Activated CD4-positive, alpha-beta T cell treated with anti-CD3 and anti-CD28 coated beads for 36 hours (primary cell): ENCODE data around the gene AMH. TPM values are rescaled to one million over a fixed set of nuclear protein-coding genes. Genes with fewer than 3 reads are reported as not detected.
"Not testable (repeated sequence)": the region's sequence is repeated elsewhere in the genome, so short reads cannot be mapped to it uniquely, and the experiment has no call there.

Source experiments
- ATAC-seq: fragments of 200-7000 bp; cut with Tn5 transposase; one replicate; pipeline ENCODE4 v1.10.0; 2021; ENCODE audit warnings: mild to moderate bottlenecking, moderate library complexity
- CTCF ChIA-PET: fragments of 350-600 bp; sonication (Branson Sonifier 250); formaldehyde crosslinking; loops from one replicate; lab custom pipeline; 2021; ENCODE audit warnings: antibody characterized with exemption; lab: Charles Lee
- POLR2A ChIA-PET: fragments of 350-600 bp; sonication (Branson Sonifier 250); formaldehyde crosslinking; loops from one replicate; lab custom pipeline; 2021; ENCODE audit warnings: antibody characterized with exemption, inconsistent platforms; lab: Charles Lee
- DNase-seq: peaks from one replicate; pipeline ENCODE4 v3.0.0-alpha.2; 2020
- H3K27ac Mint-ChIP-seq: one replicate; pipeline ENCODE4 v1.8.0; 2021; ENCODE audit warnings: mixed read lengths
- H3K27me3 Mint-ChIP-seq: one replicate; pipeline ENCODE4 v1.8.0; 2021; ENCODE audit warnings: mixed read lengths
- H3K36me3 Mint-ChIP-seq: one replicate; pipeline ENCODE4 v1.8.0; 2021; ENCODE audit warnings: low read depth, mixed read lengths
- H3K4me1 Mint-ChIP-seq: one replicate; pipeline ENCODE4 v1.8.0; 2021; ENCODE audit warnings: mixed read lengths
- H3K4me3 Mint-ChIP-seq: one replicate; pipeline ENCODE4 v1.8.0; 2021; ENCODE audit warnings: mild to moderate bottlenecking, moderate library complexity, mixed read lengths
- H3K9me3 Mint-ChIP-seq: one replicate; pipeline ENCODE4 v1.8.0; 2021; ENCODE audit warnings: low read depth, mixed read lengths
- intact Hi-C, 2 experiments: fragments of 100-400 bp; cut with DNase I in 1 of 2; cut with micrococcal nuclease in 1 of 2; formaldehyde crosslinking; loops; one replicate each; pipeline versions ENCODE4 v1.14.2 to v1.15.1; 2022 to 2024; cut with DNase I, micrococcal nuclease
- total RNA-seq, 2 experiments: library from RNA; stranded (reverse); gene quantifications; one replicate each; pipeline ENCODE4 v1.2.3, GENCODE V29; 2021

The AMH gene
- total RNA-seq: 1 to 10 TPM; 1.9 to 2.7 TPM

- H3K27ac Mint-ChIP-seq: no peak within 1 kb of the TSS
- CTCF ChIA-PET: interaction anchor here (0.6 to 0.8 kb wide), 2 partner anchors 14 to 89 kb away, joined by 3 to 4 read pairs; no protein-coding TSS in a partner anchor
- peaks cover 4% of the 10 kb centered on the region for H3K27me3 Mint-ChIP-seq
- peaks cover 15% of the 10 kb centered on the region for H3K36me3 Mint-ChIP-seq
- intact Hi-C loops: no loop called here
- ATAC-seq (peak; percentile 8), DNase-seq (no peak)
- POLR2A ChIA-PET: interaction anchor here (0.6 to 1.9 kb wide), 3 partner anchors 9 to 12 kb away, joined by 4 to 11 read pairs (median 5); no protein-coding TSS in a partner anchor
- H3K4me1 Mint-ChIP-seq: peaks cover 9% of the 10 kb centered on the region
- H3K4me3 Mint-ChIP-seq: no peak within 1 kb of the TSS
- H3K9me3 Mint-ChIP-seq: no peaks in the 10 kb centered on the region
Observed at GRCh38 chr19:2249010-2249866, at the start of gene AMH. Gene AMH (plus strand): TSS chr19:2249323. CDS start chr19:2249333, 10 bp downstream.

- H3K4me3 Mint-ChIP-seq: no peak overlapping the region
- H3K36me3 Mint-ChIP-seq: peaks cover 12% of the 10 kb centered on the region
- H3K27ac Mint-ChIP-seq: no peak overlapping the region
- CTCF ChIA-PET: interaction anchor here (0.6 kb wide), 1 partner anchor 54 kb away, joined by 3 read pairs; no protein-coding TSS in a partner anchor
- H3K9me3 Mint-ChIP-seq: no peaks in the 10 kb centered on the region
- ATAC-seq (no peak), DNase-seq (no peak)
- POLR2A ChIA-PET: no interaction called here
- H3K4me1 Mint-ChIP-seq: no peaks in the 10 kb centered on the region
- intact Hi-C loops: no loop called here
- H3K27me3 Mint-ChIP-seq: no peaks in the 10 kb centered on the region
Observed at GRCh38 chr19:2199861-2200623, 49.1 kb upstream of the AMH start.

- peaks cover 12% of the 10 kb centered on the region for H3K36me3 Mint-ChIP-seq
- CTCF ChIA-PET, H3K27ac Mint-ChIP-seq, ATAC-seq, DNase-seq, H3K4me1 Mint-ChIP-seq, intact Hi-C loops, H3K4me3 Mint-ChIP-seq, H3K9me3 Mint-ChIP-seq, POLR2A ChIA-PET, H3K27me3 Mint-ChIP-seq: not testable (repeated sequence)
Observed at GRCh38 chr19:2200624-2201294, 48.4 kb upstream of the AMH start.

- H3K27me3 Mint-ChIP-seq: no peaks in the 10 kb centered on the region
- ATAC-seq (no peak), DNase-seq (no peak)
- no peaks in the 10 kb centered on the region for H3K9me3 Mint-ChIP-seq
- H3K4me3 Mint-ChIP-seq: no peak overlapping the region
- intact Hi-C loops: no loop called here
- CTCF ChIA-PET: interaction anchor here (0.6 to 0.7 kb wide), 2 partner anchors 29 to 944 kb away, joined by 3 to 4 read pairs; no protein-coding TSS in a partner anchor
- H3K36me3 Mint-ChIP-seq: peaks cover 6% of the 10 kb centered on the region
- POLR2A ChIA-PET: no interaction called here
- no peak overlapping the region for H3K27ac Mint-ChIP-seq
- no peaks in the 10 kb centered on the region for H3K4me1 Mint-ChIP-seq
Observed at GRCh38 chr19:2201473-2202148, 47.5 kb upstream of the AMH start.

GRCh38 chr19:2202366-2202765 lies 46.8 kb upstream of the AMH start:
- ChIA-PET CTCF (no interaction called here), POLR2A (no interaction called here)
- intact Hi-C loops: no loop called here
- no peak for DNase-seq
- peaks cover 5% of the 10 kb centered on the region for H3K36me3 Mint-ChIP-seq
- ATAC-seq: no peak
- no peaks in the 10 kb centered on the region for H3K4me1 Mint-ChIP-seq
- H3K27me3 Mint-ChIP-seq: no peaks in the 10 kb centered on the region
- no peak overlapping the region for H3K4me3 Mint-ChIP-seq
- no peaks in the 10 kb centered on the region for H3K9me3 Mint-ChIP-seq
- no peak overlapping the region for H3K27ac Mint-ChIP-seq

GRCh38 chr19:2207008-2207407 lies 42.1 kb upstream of the AMH start:
- Mint-ChIP-seq H3K36me3 (peaks cover 13% of the 10 kb centered on the region), H3K4me3 (no peak overlapping the region), H3K27ac (no peak overlapping the region), H3K27me3 (no peaks in the 10 kb centered on the region), H3K4me1 (no peaks in the 10 kb centered on the region), H3K9me3 (no peaks in the 10 kb centered on the region)
- ATAC-seq: no peak
- POLR2A ChIA-PET: no interaction called here
- intact Hi-C loops: no loop called here
- CTCF ChIA-PET: no interaction called here
- no peak for DNase-seq

- intact Hi-C loops: no loop called here
- no peaks in the 10 kb centered on the region for H3K9me3 Mint-ChIP-seq
- ChIA-PET POLR2A (no interaction called here), CTCF (no interaction called here)
- peaks cover 14% of the 10 kb centered on the region for H3K36me3 Mint-ChIP-seq
- H3K4me1 Mint-ChIP-seq: no peaks in the 10 kb centered on the region
- no peak overlapping the region for H3K4me3 Mint-ChIP-seq
- DNase-seq (peak; percentile 41), ATAC-seq (no peak)
- H3K27ac Mint-ChIP-seq: no peak overlapping the region
- H3K27me3 Mint-ChIP-seq: no peaks in the 10 kb centered on the region
Observed at GRCh38 chr19:2207991-2208860, 40.9 kb upstream of the AMH start.

- intact Hi-C loops: no loop called here
- no peaks in the 10 kb centered on the region for H3K27me3 Mint-ChIP-seq
- no peak overlapping the region for H3K27ac Mint-ChIP-seq
- H3K36me3 Mint-ChIP-seq: peaks cover 16% of the 10 kb centered on the region
- POLR2A ChIA-PET: no interaction called here
- H3K4me3 Mint-ChIP-seq: no peak overlapping the region
- ATAC-seq (no peak), DNase-seq (no peak)
- H3K4me1 Mint-ChIP-seq: no peaks in the 10 kb centered on the region
- no peaks in the 10 kb centered on the region for H3K9me3 Mint-ChIP-seq
- CTCF ChIA-PET: no interaction called here
Observed at GRCh38 chr19:2208975-2209374, 40.1 kb upstream of the AMH start.

GRCh38 chr19:2209408-2209807 lies 39.7 kb upstream of the AMH start:
- no peak overlapping the region for H3K4me3 Mint-ChIP-seq
- CTCF ChIA-PET: no interaction called here
- H3K4me1 Mint-ChIP-seq: peaks cover 2% of the 10 kb centered on the region
- intact Hi-C loops: no loop called here
- DNase-seq (no peak), ATAC-seq (no peak)
- H3K36me3 Mint-ChIP-seq: peaks cover 14% of the 10 kb centered on the region
- POLR2A ChIA-PET: no interaction called here
- H3K9me3 Mint-ChIP-seq: no peaks in the 10 kb centered on the region
- H3K27me3 Mint-ChIP-seq: no peaks in the 10 kb centered on the region
- H3K27ac Mint-ChIP-seq: no peak overlapping the region

GRCh38 chr19:2210206-2210605 lies 38.9 kb upstream of the AMH start:
- no peak overlapping the region for H3K4me3 Mint-ChIP-seq
- ATAC-seq (no peak), DNase-seq (no peak)
- H3K9me3 Mint-ChIP-seq: no peaks in the 10 kb centered on the region
- ChIA-PET POLR2A (no interaction called here), CTCF (no interaction called here)
- no peaks in the 10 kb centered on the region for H3K27me3 Mint-ChIP-seq
- peaks cover 19% of the 10 kb centered on the region for H3K36me3 Mint-ChIP-seq
- intact Hi-C loops: no loop called here
- H3K27ac Mint-ChIP-seq: no peak overlapping the region
- H3K4me1 Mint-ChIP-seq: peaks cover 9% of the 10 kb centered on the region
